HL-60 (cell line): ENCODE results near the gene USF2.
A peak's percentile ranks its signal among the peaks of the same experiment; 100 is the strongest.
"Not testable (repeated sequence)": the region's sequence is repeated elsewhere in the genome, so short reads cannot be mapped to it uniquely, and the experiment has no call there.

Source experiments
- DNase-seq, 2 experiments: peaks; one replicate each; pipeline ENCODE4 v3.0.0-alpha.2; 2010 to 2020; ENCODE audit warnings: low read depth in 1 of 2, low spot score in 1 of 2
- H3K27ac ChIP-seq: fragments of 250-450 bp; sonication (Bioruptor Pico); replicated peaks from 2 replicates; pipeline ENCODE4 v1.5.1; 2020; ENCODE audit warnings: mild to moderate bottlenecking, moderate library complexity
- H3K27me3 ChIP-seq: fragments of 250-450 bp; sonication (Bioruptor Pico); 2 replicates; pipeline ENCODE4 v1.5.1; 2021; ENCODE audit warnings: mild to moderate bottlenecking, moderate library complexity; ENCODE audit not compliant: insufficient read depth, poor library complexity, severe bottlenecking
- H3K4me3 ChIP-seq: replicated peaks from 2 replicates; pipeline ENCODE4 v1.5.1; 2011; ENCODE audit warnings: mild to moderate bottlenecking, control low read depth, low read length; ENCODE audit not compliant: insufficient read depth
- GABPA ChIP-seq: IDR thresholded peaks from 2 replicates; pipeline ENCODE4 v1.6.1; 2012; ENCODE audit warnings: low read depth
- POLR2AphosphoS5 ChIP-seq: IDR thresholded peaks from 2 replicates; pipeline ENCODE4 v1.6.1; 2012; ENCODE audit warnings: low read depth
- REST ChIP-seq: IDR thresholded peaks from 2 replicates; pipeline ENCODE4 v1.6.1; 2012; ENCODE audit warnings: low read depth; ENCODE audit not compliant: insufficient replicate concordance
- SPI1 ChIP-seq: IDR thresholded peaks from 2 replicates; pipeline ENCODE4 v1.6.1; 2012; ENCODE audit warnings: low read depth, mild to moderate bottlenecking, borderline replicate concordance
- TF ChIP-seq, protein P1 (sequence below): IDR thresholded peaks from one replicate; pipeline ENCODE4 v1.5.1; 2011; ENCODE audit warnings: low read length, control low read depth, inconsistent platforms; ENCODE audit not compliant: insufficient read depth

Gene USF2

DNA sequence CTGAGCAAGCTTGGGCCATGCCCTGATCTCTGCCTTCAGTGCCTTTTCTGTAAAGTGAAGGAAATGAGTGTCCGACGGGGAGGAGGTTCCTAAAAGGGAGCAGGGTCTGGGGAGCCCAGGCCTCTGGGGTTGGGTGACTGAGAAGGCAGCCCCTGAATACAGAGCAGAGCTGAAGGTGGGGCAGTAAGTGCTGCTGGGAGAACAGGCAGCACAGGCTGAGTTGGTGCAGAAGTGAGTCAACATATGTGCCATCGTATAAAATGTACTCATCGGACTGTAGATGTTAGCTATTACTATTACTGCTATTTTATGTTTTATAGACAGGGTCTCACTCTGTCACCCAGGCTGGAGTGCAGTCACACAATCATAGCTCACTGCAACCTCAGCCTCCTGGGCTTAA lies 12.5 kb downstream of the USF2 start:
- TF ChIP-seq, protein P1, sequence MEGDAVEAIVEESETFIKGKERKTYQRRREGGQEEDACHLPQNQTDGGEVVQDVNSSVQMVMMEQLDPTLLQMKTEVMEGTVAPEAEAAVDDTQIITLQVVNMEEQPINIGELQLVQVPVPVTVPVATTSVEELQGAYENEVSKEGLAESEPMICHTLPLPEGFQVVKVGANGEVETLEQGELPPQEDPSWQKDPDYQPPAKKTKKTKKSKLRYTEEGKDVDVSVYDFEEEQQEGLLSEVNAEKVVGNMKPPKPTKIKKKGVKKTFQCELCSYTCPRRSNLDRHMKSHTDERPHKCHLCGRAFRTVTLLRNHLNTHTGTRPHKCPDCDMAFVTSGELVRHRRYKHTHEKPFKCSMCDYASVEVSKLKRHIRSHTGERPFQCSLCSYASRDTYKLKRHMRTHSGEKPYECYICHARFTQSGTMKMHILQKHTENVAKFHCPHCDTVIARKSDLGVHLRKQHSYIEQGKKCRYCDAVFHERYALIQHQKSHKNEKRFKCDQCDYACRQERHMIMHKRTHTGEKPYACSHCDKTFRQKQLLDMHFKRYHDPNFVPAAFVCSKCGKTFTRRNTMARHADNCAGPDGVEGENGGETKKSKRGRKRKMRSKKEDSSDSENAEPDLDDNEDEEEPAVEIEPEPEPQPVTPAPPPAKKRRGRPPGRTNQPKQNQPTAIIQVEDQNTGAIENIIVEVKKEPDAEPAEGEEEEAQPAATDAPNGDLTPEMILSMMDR, result no peak
- no peak for TF ChIP-seq GABPA
- TF ChIP-seq POLR2AphosphoS5, result no peak
- no peak for TF ChIP-seq SPI1
- TF ChIP-seq REST, result no peak
- DNase-seq, result no peak
- no peak overlapping the region for H3K27ac ChIP-seq

GRCh38 chr19:35284153-35285094 lies 15.7 kb downstream of the USF2 start:
- Histone ChIP-seq H3K4me3 (no peak overlapping the region), H3K27ac (no peak overlapping the region), H3K27me3 (peaks cover 2% of the 10 kb centered on the region)
- TF ChIP-seq POLR2AphosphoS5, result no peak
- no peak for TF ChIP-seq REST
- TF ChIP-seq, protein P1, result no peak
- peak; percentile 37; the same call in 1 of the 2 replicates for TF ChIP-seq SPI1
- DNase-seq, result no peak

More for the DNA sequence above, 12.5 kb downstream of the USF2 start:
- no peak overlapping the region for H3K4me3 ChIP-seq
- peaks cover 2% of the 10 kb centered on the region for H3K27me3 ChIP-seq

GRCh38 chr19:35285095-35285449 lies 16.3 kb downstream of the USF2 start:
- TF ChIP-seq, protein P1, result no peak
- no peak for TF ChIP-seq GABPA
- DNase-seq, result no peak
- Histone ChIP-seq H3K27me3 (peaks cover 2% of the 10 kb centered on the region), H3K4me3 (no peak overlapping the region), H3K27ac (no peak overlapping the region)

DNA sequence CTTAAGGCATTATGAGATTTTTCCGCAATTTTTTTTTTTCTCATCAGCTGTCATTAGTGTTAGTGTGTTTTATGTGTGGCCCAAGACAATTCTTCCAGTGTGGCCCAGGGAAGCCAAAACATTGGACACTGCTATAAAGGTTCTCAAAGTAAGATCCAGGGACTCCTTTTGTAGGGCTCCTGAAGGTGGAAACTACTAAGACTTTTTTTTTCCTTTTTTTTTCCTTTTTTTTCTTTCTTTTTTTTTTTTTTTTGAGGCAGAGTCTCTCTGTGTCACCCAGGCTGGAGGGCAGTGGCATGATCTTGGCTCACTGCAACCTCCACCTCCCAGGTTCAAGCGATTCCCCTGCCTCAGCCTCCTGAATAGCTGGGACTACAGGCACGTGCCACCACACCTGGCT lies 16.7 kb downstream of the USF2 start:
- H3K27ac ChIP-seq, H3K27me3 ChIP-seq, H3K4me3 ChIP-seq, DNase-seq: not testable (repeated sequence)

DNA sequence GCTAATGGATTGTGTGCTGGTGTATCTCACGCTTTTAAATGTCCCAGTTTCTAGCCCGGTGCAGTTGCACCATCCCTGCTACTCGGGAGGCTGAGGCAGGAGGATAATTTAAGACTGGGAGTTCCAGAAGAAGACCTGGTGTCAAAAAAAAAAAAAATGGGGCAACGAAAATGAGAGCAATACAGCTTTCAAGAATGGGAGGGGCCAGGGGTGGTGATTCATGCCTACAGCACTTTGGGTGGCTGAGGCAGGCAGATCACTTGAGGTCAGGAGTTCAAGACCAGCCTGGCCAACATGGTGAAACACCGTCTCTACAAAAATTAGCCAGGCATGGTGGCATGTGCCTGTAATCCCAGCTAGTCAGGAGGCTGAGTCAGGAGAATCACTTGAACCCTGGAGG lies 17.3 kb downstream of the USF2 start:
- H3K27ac ChIP-seq, H3K27me3 ChIP-seq, H3K4me3 ChIP-seq, DNase-seq: not testable (repeated sequence)
